Glutamatergic neuron (in vitro differentiated cells): ENCODE results near the gene MED29. TPM values are rescaled to one million over a fixed set of nuclear protein-coding genes. Genes with fewer than 3 reads are reported as not detected.

Experiments used
- DNase-seq: peaks from one replicate; pipeline ENCODE4 v3.0.0; 2022
- H3K27ac Mint-ChIP-seq: one replicate; pipeline ENCODE4 v1.8.0; 2020; ENCODE audit warnings: mild to moderate bottlenecking, mixed read lengths, inconsistent platforms; ENCODE audit not compliant: unreplicated experiment
- H3K27me3 Mint-ChIP-seq: one replicate; pipeline ENCODE4 v1.8.0; 2020; ENCODE audit warnings: mild to moderate bottlenecking, moderate library complexity, mixed read lengths, inconsistent platforms; ENCODE audit not compliant: unreplicated experiment
- H3K36me3 Mint-ChIP-seq: one replicate; pipeline ENCODE4 v1.8.0; 2020; ENCODE audit warnings: mild to moderate bottlenecking, mixed read lengths, inconsistent platforms; ENCODE audit not compliant: unreplicated experiment
- H3K4me1 Mint-ChIP-seq: one replicate; pipeline ENCODE4 v1.8.0; 2020; ENCODE audit warnings: mild to moderate bottlenecking, low read depth, mixed read lengths, inconsistent platforms; ENCODE audit not compliant: unreplicated experiment
- H3K4me3 Mint-ChIP-seq: one replicate; pipeline ENCODE4 v1.8.0; 2020; ENCODE audit warnings: mild to moderate bottlenecking, mixed read lengths, inconsistent platforms; ENCODE audit not compliant: unreplicated experiment
- H3K9me3 Mint-ChIP-seq: one replicate; pipeline ENCODE4 v1.8.0; 2020; ENCODE audit warnings: mild to moderate bottlenecking, moderate library complexity, mixed read lengths, inconsistent platforms; ENCODE audit not compliant: unreplicated experiment
- CTCF ChIP-seq: fragments of 200-600 bp; sonication (generic); IDR thresholded peaks from one replicate; pipeline ENCODE4 v1.5.0; 2021; ENCODE audit not compliant: partially characterized antibody, unreplicated experiment
- total RNA-seq: library from RNA; stranded (reverse); fragmentation: NEBNext Ultra II Directional; extraction: Animal tissue kit (Norgen Biotek cat#: 25700); gene quantifications from one replicate; pipeline ENCODE4 v1.2.1, GENCODE V29; 2021; ENCODE audit not compliant: unreplicated experiment

MED29 gene
- total RNA-seq, 1 donor from 2014 or later: 30.1 TPM

DNA sequence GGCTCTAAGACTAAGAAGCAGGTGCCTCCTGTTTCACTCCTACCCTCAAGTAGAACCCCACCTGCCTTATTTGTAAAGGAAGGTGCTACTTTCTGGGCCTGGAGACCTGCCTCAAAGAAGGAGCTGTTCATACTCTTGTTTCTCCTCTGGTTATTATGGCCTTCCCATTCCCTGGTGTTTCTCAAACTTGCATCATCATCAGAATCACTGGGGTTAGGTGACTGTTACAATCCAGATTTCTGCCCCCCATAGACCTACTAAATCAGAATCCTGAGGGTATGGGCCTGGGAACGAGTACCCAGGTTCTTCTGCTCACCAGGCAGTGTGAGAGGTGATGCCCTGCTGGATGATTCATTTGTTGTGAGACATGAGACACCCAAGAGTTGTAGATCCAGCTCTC lies 30.6 kb upstream of the MED29 start:
- DNase-seq: no peak
- no peak for TF ChIP-seq CTCF
- peaks cover 1% of the 10 kb centered on the region for H3K9me3 Mint-ChIP-seq
- no peak overlapping the region for H3K4me3 Mint-ChIP-seq
- no peak overlapping the region for H3K27ac Mint-ChIP-seq
- no peaks in the 10 kb centered on the region for H3K27me3 Mint-ChIP-seq
- no peaks in the 10 kb centered on the region for H3K4me1 Mint-ChIP-seq
- peaks cover 6% of the 10 kb centered on the region for H3K36me3 Mint-ChIP-seq

GRCh38 chr19:39362682-39363657 lies 28.2 kb upstream of the MED29 start:
- no peak for DNase-seq
- Mint-ChIP-seq H3K27me3 (no peaks in the 10 kb centered on the region), H3K4me3 (no peak overlapping the region), H3K36me3 (peaks cover 6% of the 10 kb centered on the region), H3K9me3 (peaks cover 1% of the 10 kb centered on the region), H3K4me1 (no peaks in the 10 kb centered on the region), H3K27ac (no peak overlapping the region)
- TF ChIP-seq CTCF: no peak

- H3K27ac Mint-ChIP-seq: no peak overlapping the region
- no peaks in the 10 kb centered on the region for H3K27me3 Mint-ChIP-seq
- no peaks in the 10 kb centered on the region for H3K4me1 Mint-ChIP-seq
- H3K9me3 Mint-ChIP-seq: peaks cover 1% of the 10 kb centered on the region
- H3K4me3 Mint-ChIP-seq: no peak overlapping the region
- no peak for DNase-seq
- TF ChIP-seq CTCF: no peak
- H3K36me3 Mint-ChIP-seq: peaks cover 6% of the 10 kb centered on the region
These were observed 27.2 kb upstream of the MED29 start for GRCh38 chr19:39363901-39364457.

DNA sequence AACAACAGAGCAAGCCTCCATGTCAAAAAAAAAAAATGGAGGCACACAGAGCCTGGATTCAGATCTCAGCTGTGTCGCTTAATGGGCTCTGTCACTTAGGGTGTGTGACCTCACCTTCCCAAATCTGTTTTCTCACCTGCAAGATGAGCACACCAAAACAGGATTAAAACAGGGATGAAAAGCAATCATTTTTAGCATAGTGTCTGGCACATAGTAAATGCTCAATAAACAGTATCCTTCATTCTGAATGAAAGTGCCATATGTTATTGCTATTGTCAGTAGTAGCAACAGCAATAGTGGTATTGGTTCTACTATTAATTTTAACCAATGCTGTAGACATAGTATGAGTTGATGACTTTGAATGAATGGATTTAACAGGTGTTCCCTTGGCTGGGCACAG lies 25.6 kb upstream of the MED29 start:
- H3K27ac Mint-ChIP-seq: no peak overlapping the region
- no peaks in the 10 kb centered on the region for H3K4me1 Mint-ChIP-seq
- no peak for TF ChIP-seq CTCF
- H3K9me3 Mint-ChIP-seq: no peaks in the 10 kb centered on the region
- DNase-seq: no peak
- H3K36me3 Mint-ChIP-seq: peaks cover 6% of the 10 kb centered on the region
- no peak overlapping the region for H3K4me3 Mint-ChIP-seq
- H3K27me3 Mint-ChIP-seq: no peaks in the 10 kb centered on the region

DNA sequence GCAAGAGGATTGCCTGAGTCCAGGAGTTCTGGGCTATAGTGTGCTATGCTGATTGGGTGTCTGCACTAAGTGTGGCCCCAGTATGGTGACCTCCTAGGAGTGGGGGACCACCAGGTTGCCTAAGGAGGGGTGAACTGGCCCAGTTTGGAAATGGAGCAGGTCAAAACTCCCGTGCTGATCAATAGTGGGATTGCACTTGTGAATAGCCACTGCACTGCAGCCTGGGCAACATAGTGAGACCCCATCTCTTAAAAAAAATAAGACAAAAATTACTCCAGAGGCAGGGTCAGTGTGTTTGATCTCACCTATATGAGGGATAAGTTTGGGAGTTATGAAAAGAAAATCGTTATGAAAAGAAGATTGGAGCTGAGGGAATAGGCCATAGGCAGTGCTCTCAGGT lies 22.0 kb upstream of the MED29 start:
- TF ChIP-seq CTCF: no peak
- Mint-ChIP-seq H3K4me3 (no peak overlapping the region), H3K27ac (no peak overlapping the region), H3K9me3 (peaks cover 5% of the 10 kb centered on the region), H3K36me3 (peaks cover 9% of the 10 kb centered on the region), H3K27me3 (peaks cover 4% of the 10 kb centered on the region), H3K4me1 (no peaks in the 10 kb centered on the region)
- no peak for DNase-seq
